Measurements from ENCODE around the gene ANKRD29. TPM values are rescaled to one million over a fixed set of nuclear protein-coding genes. Genes with fewer than 3 reads are reported as not detected.

ANKRD29 gene
- total and polyA plus RNA-seq, 10 of the 15 experiments (the other 5 are each of a cell fraction or from before 2014, with no cell fraction given), result 0.53 to 9.2 (median 1.6) TPM

GRCh38 chr18:23573626-23574431 is 88.9 kb downstream of the ANKRD29 start:
- 7% methylated on average over 6 of the region's 6 CpGs for WGBS (ENCODE audit: insufficient coverage, insufficient replicate concordance, low lambda C conversion rate, missing lambda C conversion rate)
- peak overlapping the region; percentile 37; the same call in 1 of the 2 replicates for H3K9ac ChIP-seq (ENCODE audit: control insufficient read depth, insufficient read depth, low read length)
- H3K9me3 ChIP-seq (replicated peaks; ENCODE audit: control insufficient read depth, insufficient read depth, low read length), result no peaks in the 10 kb centered on the region
- ATAC-seq (peak; percentile 57), DNase-seq (ENCODE audit: low read depth, low spot score) (no peak), FAIRE-seq (no peak)
- H3K4me1 ChIP-seq (ENCODE audit: control insufficient read depth, insufficient read depth, low read length), result peaks cover 22% of the 10 kb centered on the region
- peak overlapping the region; percentile 22 for H3K4me2 ChIP-seq (ENCODE audit: control insufficient read depth, insufficient read depth)
- RAD21 ChIA-PET (ENCODE audit: unreplicated experiment), result no interaction called here
- SMC1A ChIA-PET (ENCODE audit: uncharacterized antibody, unreplicated experiment), result interaction anchor here (1.2 to 1.4 kb wide), 2 partner anchors 8 to 129 kb away, joined by 3 to 5 read pairs; no protein-coding TSS in a partner anchor
- CTCF ChIA-PET, result interaction anchor here (0.8 to 1.5 kb wide), 2 partner anchors 12 to 58 kb away, joined by 3 read pairs; no protein-coding TSS in a partner anchor
- no peak for TF ChIP-seq SKIL (IDR thresholded peaks at IDR 0.05; ENCODE audit: low read depth, poor library complexity, severe bottlenecking)
- TF ChIP-seq RAD51 (IDR thresholded peaks at IDR 0.05), result no peak
- no peak for TF ChIP-seq KLF5 (IDR thresholded peaks at IDR 0.05; ENCODE audit: partially characterized antibody)
- peak; percentile 17 for TF ChIP-seq MEF2B (IDR thresholded peaks at IDR 0.05; ENCODE audit: partially characterized antibody, poor library complexity, severe bottlenecking)
- no peak for TF ChIP-seq ZBTB40 (IDR thresholded peaks at IDR 0.05; ENCODE audit: borderline replicate concordance)
- TF ChIP-seq CREM (IDR thresholded peaks at IDR 0.05; ENCODE audit: low read depth), result no peak
- no peak for TF ChIP-seq TARDBP (IDR thresholded peaks at IDR 0.05; ENCODE audit: borderline replicate concordance)
- peak; percentile 48 for TF ChIP-seq RUNX3 (IDR thresholded peaks at IDR 0.05; ENCODE audit: low read length)
- no peak for TF ChIP-seq TBL1XR1 (IDR thresholded peaks at IDR 0.05; ENCODE audit: low read depth, low read length)
- TF ChIP-seq JUNB (IDR thresholded peaks at IDR 0.05), result no peak
- no peak for TF ChIP-seq NRF1 (conservative IDR thresholded peaks at IDR 0.05; ENCODE audit: low read depth, low read length)
- no peak for TF ChIP-seq BHLHE40 (IDR thresholded peaks at IDR 0.05; ENCODE audit: borderline replicate concordance in 1 of 2, low read depth in 2 of 2, low read length in 1 of 2)
- TF ChIP-seq ZBTB33 (IDR thresholded peaks at IDR 0.05), result no peak
- no peak for TF ChIP-seq CBFB (IDR thresholded peaks at IDR 0.05; ENCODE audit: low read depth)
- TF ChIP-seq SIX5 (IDR thresholded peaks at IDR 0.05; ENCODE audit: low read depth, low read length, severe bottlenecking), result no peak
- POLR2A ChIA-PET, result no interaction called here
- H3K4me3 ChIP-seq, result no peak overlapping the region
- intact Hi-C loops (cut with micrococcal nuclease; ENCODE audit: unreplicated experiment) (no loop called here), in situ Hi-C loops (cut with MboI) (no loop called here)
- no peaks in the 10 kb centered on the region for H3K27me3 ChIP-seq (replicated peaks in 1 of 2; ENCODE audit: control insufficient read depth in 2 of 2, insufficient read depth in 2 of 2, low read length in 1 of 2)
- BruUV-seq (replicated peaks), result no TSS peak
- H3K27ac ChIP-seq (ENCODE audit: control insufficient read depth, insufficient read depth), result peak overlapping the region; percentile 56
- peaks cover 4 to 28% of the 10 kb centered on the region in 2 experiments for H3K36me3 ChIP-seq (ENCODE audit: control insufficient read depth in 2 of 2, insufficient read depth in 2 of 2, low read length in 1 of 2)
- H3K79me2 ChIP-seq (ENCODE audit: control insufficient read depth, insufficient read depth, low read length), result peaks cover 2% of the 10 kb centered on the region
- H2AFZ ChIP-seq (ENCODE audit: control insufficient read depth, low read depth, low read length), result no peak overlapping the region
- no peaks in the 10 kb centered on the region for H4K20me1 ChIP-seq (ENCODE audit: control insufficient read depth, insufficient read depth)
